GM23338 (cell line): Measurements from ENCODE around the gene SRCIN1. TPM values are rescaled to one million over a fixed set of nuclear protein-coding genes. Genes with fewer than 3 reads are reported as not detected.

ENCODE experiments used
- ATAC-seq: fragments of 200-7000 bp; cut with Tn5 transposase; 3 replicates; pipeline ENCODE4 v1.9.1; 2020
- DNase-seq: peaks from one replicate; pipeline ENCODE4 v3.0.0-alpha.2; 2015; ENCODE audit warnings: low spot score
- H2AFZ ChIP-seq: fragments of 200-600 bp; sonication (generic); 2 replicates; pipeline ENCODE4 v1.8.0; 2016; ENCODE audit warnings: antibody characterized with exemption, mild to moderate bottlenecking, moderate library complexity
- H3F3A ChIP-seq: fragments of 200-600 bp; sonication (generic); replicated peaks from 2 replicates; pipeline ENCODE4 v1.8.0; 2017; ENCODE audit warnings: antibody characterized with exemption, mixed run types, low read depth
- H3K27ac ChIP-seq: fragments of 200-600 bp; sonication (generic); 2 replicates; pipeline ENCODE4 v1.6.1; 2016; ENCODE audit warnings: low read depth
- H3K27me3 ChIP-seq: fragments of 200-600 bp; sonication (generic); 2 replicates; pipeline ENCODE4 v1.8.0; 2016; ENCODE audit warnings: mild to moderate bottlenecking, mixed run types, moderate library complexity; ENCODE audit not compliant: insufficient read depth
- H3K36me3 ChIP-seq: fragments of 200-600 bp; sonication (generic); 2 replicates; pipeline ENCODE4 v1.8.0; 2016; ENCODE audit warnings: mild to moderate bottlenecking; ENCODE audit not compliant: insufficient read depth
- H3K4me1 ChIP-seq: fragments of 200-600 bp; sonication (generic); 2 replicates; pipeline ENCODE4 v1.8.0; 2016; ENCODE audit warnings: mild to moderate bottlenecking, moderate library complexity; ENCODE audit not compliant: insufficient read depth
- H3K4me2 ChIP-seq: fragments of 200-600 bp; sonication (generic); 2 replicates; pipeline ENCODE4 v1.7.1; 2017; ENCODE audit warnings: mixed run types
- H3K4me3 ChIP-seq: fragments of 200-600 bp; sonication (generic); 2 replicates; pipeline ENCODE4 v1.6.1; 2016; ENCODE audit warnings: mixed run types
- H3K79me2 ChIP-seq: fragments of 200-600 bp; sonication (generic); replicated peaks from 2 replicates; pipeline ENCODE4 v1.8.0; 2017; ENCODE audit warnings: mild to moderate bottlenecking; ENCODE audit not compliant: insufficient read depth
- H3K9me2 ChIP-seq: fragments of 200-600 bp; sonication (generic); 2 replicates; pipeline ENCODE4 v1.8.0; 2017; ENCODE audit not compliant: insufficient read depth
- H4K20me1 ChIP-seq: fragments of 200-600 bp; sonication (generic); replicated peaks from 2 replicates; pipeline ENCODE4 v1.8.0; 2017; ENCODE audit warnings: mild to moderate bottlenecking; ENCODE audit not compliant: insufficient read depth
- H3K27ac Mint-ChIP-seq: 2 replicates; pipeline ENCODE4 v1.8.0; 2020; ENCODE audit warnings: inconsistent platforms, mild to moderate bottlenecking, moderate library complexity, mixed read lengths
- H3K27me3 Mint-ChIP-seq: 3 replicates; pipeline ENCODE4 v1.8.0; 2022; ENCODE audit warnings: low read depth, mild to moderate bottlenecking, moderate library complexity, mixed read lengths, inconsistent platforms; ENCODE audit not compliant: insufficient read depth, poor library complexity
- H3K36me3 Mint-ChIP-seq: 3 replicates; pipeline ENCODE4 v1.8.0; 2021; ENCODE audit warnings: low read depth, mild to moderate bottlenecking, inconsistent platforms, moderate library complexity, mixed read lengths
- H3K4me1 Mint-ChIP-seq: 3 replicates; pipeline ENCODE4 v1.8.0; 2020; ENCODE audit warnings: mild to moderate bottlenecking, inconsistent platforms, mixed read lengths
- H3K4me3 Mint-ChIP-seq: 3 replicates; pipeline ENCODE4 v1.8.0; 2021; ENCODE audit warnings: moderate library complexity, mild to moderate bottlenecking, inconsistent platforms, mixed read lengths
- H3K9me3 Mint-ChIP-seq: 3 replicates; pipeline ENCODE4 v1.8.0; 2020; ENCODE audit warnings: moderate library complexity, mild to moderate bottlenecking, inconsistent platforms, mixed read lengths
- CREB1 ChIP-seq: fragments of 250-450 bp; sonication (Bioruptor Pico); IDR thresholded peaks from 2 replicates; pipeline ENCODE4 v1.5.0; 2020; ENCODE audit warnings: low read depth, mild to moderate bottlenecking, moderate library complexity
- EZH2 ChIP-seq: fragments of 200-600 bp; sonication (generic); IDR thresholded peaks from one replicate; pipeline ENCODE4 v1.8.0; 2017; ENCODE audit warnings: antibody characterized with exemption, mild to moderate bottlenecking, low read depth; ENCODE audit not compliant: unreplicated experiment
- NANOG ChIP-seq: IDR thresholded peaks from 2 replicates; pipeline ENCODE4 v1.6.1; 2016; ENCODE audit warnings: antibody characterized with exemption, borderline replicate concordance
- POLR2AphosphoS5 ChIP-seq: IDR thresholded peaks from 2 replicates; pipeline ENCODE4 v1.6.1; 2016; ENCODE audit warnings: antibody characterized with exemption, low read depth
- STAT1 ChIP-seq: IDR thresholded peaks from one replicate; pipeline ENCODE4 v1.6.1; 2016; ENCODE audit warnings: antibody characterized with exemption; ENCODE audit not compliant: unreplicated experiment
- ZNF114 ChIP-seq: fragments of 250-450 bp; sonication (Bioruptor Pico); IDR thresholded peaks from 2 replicates; pipeline ENCODE4 v1.5.0; 2020; ENCODE audit warnings: mild to moderate bottlenecking, moderate library complexity
- ZNF331 ChIP-seq: fragments of 250-450 bp; sonication (Bioruptor Pico); IDR thresholded peaks from 2 replicates; pipeline ENCODE4 v1.5.0; 2020; ENCODE audit warnings: low read depth, mild to moderate bottlenecking, moderate library complexity
- polyA plus RNA-seq: library from polyadenylated mRNA; unstranded; fragments of >200 nt; fragmentation: Nextera tagmentation; extraction: Ambion mirVana; gene quantifications from 2 replicates; pipeline ENCODE4 v1.2.1, GENCODE V29; 2016
- total RNA-seq: library from RNA; depleted of rRNA; stranded (reverse); fragments of >200 nt; shearing (Covaris generic); gene quantifications from 2 replicates; pipeline ENCODE4 v1.2.3, GENCODE V29; 2014
- TF ChIP-seq, protein P1 (sequence below): fragments of 250-450 bp; sonication (Bioruptor Pico); IDR thresholded peaks from 2 replicates; pipeline ENCODE4 v1.5.0; 2020; ENCODE audit warnings: mild to moderate bottlenecking, moderate library complexity
- TF ChIP-seq, protein P2 (sequence below): IDR thresholded peaks from 2 replicates; pipeline ENCODE4 v1.6.1; 2016; ENCODE audit warnings: antibody characterized with exemption
- TF ChIP-seq, protein P3 (sequence below), 2 experiments: fragments of 200-600 bp in 1 of 2; sonication (generic) in 1 of 2; conservative IDR thresholded peaks; 2 replicates each; pipeline versions ENCODE4 v1.5.1 to v1.6.1; 2016 to 2017; ENCODE audit warnings: antibody characterized with exemption in 2 of 2, low read depth in 2 of 2, mild to moderate bottlenecking in 2 of 2, moderate library complexity in 1 of 2
- TF ChIP-seq, protein P4 (sequence below): IDR thresholded peaks from one replicate; pipeline ENCODE4 v1.6.1; 2018; ENCODE audit warnings: antibody characterized with exemption; ENCODE audit not compliant: unreplicated experiment

The SRCIN1 gene
- total and polyA plus RNA-seq, 2 experiments from 2014 or later: 0.87 to 2.2 TPM

DNA sequence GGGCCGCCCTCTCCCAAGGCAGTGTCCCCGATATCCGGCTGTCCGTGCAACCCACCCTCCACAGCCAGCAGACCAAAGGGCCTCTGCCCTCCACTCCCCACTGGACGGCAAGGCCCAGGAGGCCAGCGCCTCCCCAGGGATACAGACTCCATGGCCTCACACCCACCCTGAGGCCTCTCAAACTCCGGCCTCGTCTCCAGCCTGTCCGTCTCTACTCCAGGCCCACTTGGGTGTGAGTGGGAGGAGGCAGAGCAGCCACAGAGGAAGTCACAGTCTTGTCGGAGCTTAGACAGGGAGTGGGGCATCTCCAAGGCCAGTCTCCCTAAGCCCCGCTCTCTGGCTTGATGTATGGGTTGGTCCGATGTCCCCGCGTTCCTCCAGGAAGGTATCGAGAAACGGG lies 73.3 kb downstream of the SRCIN1 start:
- Histone ChIP-seq H3K27ac (no peak overlapping the region), H2AFZ (peak overlapping the region; percentile 52; the same call in 1 of the 2 replicates), H3K79me2 (no peaks in the 10 kb centered on the region), H3F3A (0 out of 2 replicates have a peak, but pooled peaks cover 7% of the 10 kb centered on the region), H3K27me3 (no peaks in the 10 kb centered on the region), H3K9me2 (no peaks in the 10 kb centered on the region), H3K4me1 (peaks cover 27% of the 10 kb centered on the region), H3K36me3 (no peaks in the 10 kb centered on the region), H3K4me3 (no peak overlapping the region), H3K4me2 (no peak overlapping the region), H4K20me1 (no peaks in the 10 kb centered on the region; the same call in 1 of the 2 replicates)
- no peaks in the 10 kb centered on the region; the same call in 2 of the 3 replicates for H3K9me3 Mint-ChIP-seq
- H3K27ac Mint-ChIP-seq: no peak overlapping the region
- peaks cover 44% of the 10 kb centered on the region for H3K27me3 Mint-ChIP-seq
- H3K4me1 Mint-ChIP-seq: peaks cover 46% of the 10 kb centered on the region
- TF ChIP-seq EZH2 (no peak), POLR2AphosphoS5 (no peak), STAT1 (no peak), NANOG (no peak), ZNF331 (CRISPR knock-in tag) (no peak), CREB1 (CRISPR knock-in tag) (no peak), ZNF114 (CRISPR knock-in tag) (no peak)
- TF ChIP-seq, protein P1, sequence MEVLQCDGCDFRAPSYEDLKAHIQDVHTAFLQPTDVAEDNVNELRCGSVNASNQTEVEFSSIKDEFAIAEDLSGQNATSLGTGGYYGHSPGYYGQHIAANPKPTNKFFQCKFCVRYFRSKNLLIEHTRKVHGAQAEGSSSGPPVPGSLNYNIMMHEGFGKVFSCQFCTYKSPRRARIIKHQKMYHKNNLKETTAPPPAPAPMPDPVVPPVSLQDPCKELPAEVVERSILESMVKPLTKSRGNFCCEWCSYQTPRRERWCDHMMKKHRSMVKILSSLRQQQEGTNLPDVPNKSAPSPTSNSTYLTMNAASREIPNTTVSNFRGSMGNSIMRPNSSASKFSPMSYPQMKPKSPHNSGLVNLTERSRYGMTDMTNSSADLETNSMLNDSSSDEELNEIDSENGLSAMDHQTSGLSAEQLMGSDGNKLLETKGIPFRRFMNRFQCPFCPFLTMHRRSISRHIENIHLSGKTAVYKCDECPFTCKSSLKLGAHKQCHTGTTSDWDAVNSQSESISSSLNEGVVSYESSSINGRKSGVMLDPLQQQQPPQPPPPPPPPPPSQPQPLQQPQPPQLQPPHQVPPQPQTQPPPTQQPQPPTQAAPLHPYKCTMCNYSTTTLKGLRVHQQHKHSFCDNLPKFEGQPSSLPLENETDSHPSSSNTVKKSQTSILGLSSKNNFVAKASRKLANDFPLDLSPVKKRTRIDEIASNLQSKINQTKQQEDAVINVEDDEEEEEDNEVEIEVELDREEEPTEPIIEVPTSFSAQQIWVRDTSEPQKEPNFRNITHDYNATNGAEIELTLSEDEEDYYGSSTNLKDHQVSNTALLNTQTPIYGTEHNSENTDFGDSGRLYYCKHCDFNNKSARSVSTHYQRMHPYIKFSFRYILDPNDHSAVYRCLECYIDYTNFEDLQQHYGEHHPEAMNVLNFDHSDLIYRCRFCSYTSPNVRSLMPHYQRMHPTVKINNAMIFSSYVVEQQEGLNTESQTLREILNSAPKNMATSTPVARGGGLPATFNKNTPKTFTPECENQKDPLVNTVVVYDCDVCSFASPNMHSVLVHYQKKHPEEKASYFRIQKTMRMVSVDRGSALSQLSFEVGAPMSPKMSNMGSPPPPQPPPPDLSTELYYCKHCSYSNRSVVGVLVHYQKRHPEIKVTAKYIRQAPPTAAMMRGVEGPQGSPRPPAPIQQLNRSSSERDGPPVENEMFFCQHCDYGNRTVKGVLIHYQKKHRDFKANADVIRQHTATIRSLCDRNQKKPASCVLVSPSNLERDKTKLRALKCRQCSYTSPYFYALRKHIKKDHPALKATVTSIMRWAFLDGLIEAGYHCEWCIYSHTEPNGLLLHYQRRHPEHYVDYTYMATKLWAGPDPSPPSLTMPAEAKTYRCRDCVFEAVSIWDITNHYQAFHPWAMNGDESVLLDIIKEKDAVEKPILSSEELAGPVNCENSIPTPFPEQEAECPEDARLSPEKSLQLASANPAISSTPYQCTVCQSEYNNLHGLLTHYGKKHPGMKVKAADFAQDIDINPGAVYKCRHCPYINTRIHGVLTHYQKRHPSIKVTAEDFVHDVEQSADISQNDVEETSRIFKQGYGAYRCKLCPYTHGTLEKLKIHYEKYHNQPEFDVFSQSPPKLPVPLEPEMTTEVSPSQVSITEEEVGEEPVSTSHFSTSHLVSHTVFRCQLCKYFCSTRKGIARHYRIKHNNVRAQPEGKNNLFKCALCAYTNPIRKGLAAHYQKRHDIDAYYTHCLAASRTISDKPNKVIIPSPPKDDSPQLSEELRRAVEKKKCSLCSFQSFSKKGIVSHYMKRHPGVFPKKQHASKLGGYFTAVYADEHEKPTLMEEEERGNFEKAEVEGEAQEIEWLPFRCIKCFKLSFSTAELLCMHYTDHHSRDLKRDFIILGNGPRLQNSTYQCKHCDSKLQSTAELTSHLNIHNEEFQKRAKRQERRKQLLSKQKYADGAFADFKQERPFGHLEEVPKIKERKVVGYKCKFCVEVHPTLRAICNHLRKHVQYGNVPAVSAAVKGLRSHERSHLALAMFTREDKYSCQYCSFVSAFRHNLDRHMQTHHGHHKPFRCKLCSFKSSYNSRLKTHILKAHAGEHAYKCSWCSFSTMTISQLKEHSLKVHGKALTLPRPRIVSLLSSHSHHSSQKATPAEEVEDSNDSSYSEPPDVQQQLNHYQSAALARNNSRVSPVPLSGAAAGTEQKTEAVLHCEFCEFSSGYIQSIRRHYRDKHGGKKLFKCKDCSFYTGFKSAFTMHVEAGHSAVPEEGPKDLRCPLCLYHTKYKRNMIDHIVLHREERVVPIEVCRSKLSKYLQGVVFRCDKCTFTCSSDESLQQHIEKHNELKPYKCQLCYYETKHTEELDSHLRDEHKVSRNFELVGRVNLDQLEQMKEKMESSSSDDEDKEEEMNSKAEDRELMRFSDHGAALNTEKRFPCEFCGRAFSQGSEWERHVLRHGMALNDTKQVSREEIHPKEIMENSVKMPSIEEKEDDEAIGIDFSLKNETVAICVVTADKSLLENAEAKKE (CRISPR knock-in tag): no peak
- TF ChIP-seq, protein P2, sequence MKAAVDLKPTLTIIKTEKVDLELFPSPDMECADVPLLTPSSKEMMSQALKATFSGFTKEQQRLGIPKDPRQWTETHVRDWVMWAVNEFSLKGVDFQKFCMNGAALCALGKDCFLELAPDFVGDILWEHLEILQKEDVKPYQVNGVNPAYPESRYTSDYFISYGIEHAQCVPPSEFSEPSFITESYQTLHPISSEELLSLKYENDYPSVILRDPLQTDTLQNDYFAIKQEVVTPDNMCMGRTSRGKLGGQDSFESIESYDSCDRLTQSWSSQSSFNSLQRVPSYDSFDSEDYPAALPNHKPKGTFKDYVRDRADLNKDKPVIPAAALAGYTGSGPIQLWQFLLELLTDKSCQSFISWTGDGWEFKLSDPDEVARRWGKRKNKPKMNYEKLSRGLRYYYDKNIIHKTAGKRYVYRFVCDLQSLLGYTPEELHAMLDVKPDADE: no peak
- TF ChIP-seq, protein P3, sequence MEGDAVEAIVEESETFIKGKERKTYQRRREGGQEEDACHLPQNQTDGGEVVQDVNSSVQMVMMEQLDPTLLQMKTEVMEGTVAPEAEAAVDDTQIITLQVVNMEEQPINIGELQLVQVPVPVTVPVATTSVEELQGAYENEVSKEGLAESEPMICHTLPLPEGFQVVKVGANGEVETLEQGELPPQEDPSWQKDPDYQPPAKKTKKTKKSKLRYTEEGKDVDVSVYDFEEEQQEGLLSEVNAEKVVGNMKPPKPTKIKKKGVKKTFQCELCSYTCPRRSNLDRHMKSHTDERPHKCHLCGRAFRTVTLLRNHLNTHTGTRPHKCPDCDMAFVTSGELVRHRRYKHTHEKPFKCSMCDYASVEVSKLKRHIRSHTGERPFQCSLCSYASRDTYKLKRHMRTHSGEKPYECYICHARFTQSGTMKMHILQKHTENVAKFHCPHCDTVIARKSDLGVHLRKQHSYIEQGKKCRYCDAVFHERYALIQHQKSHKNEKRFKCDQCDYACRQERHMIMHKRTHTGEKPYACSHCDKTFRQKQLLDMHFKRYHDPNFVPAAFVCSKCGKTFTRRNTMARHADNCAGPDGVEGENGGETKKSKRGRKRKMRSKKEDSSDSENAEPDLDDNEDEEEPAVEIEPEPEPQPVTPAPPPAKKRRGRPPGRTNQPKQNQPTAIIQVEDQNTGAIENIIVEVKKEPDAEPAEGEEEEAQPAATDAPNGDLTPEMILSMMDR (conservative IDR thresholded peaks at IDR 0.05; ENCODE audit: low read depth in 2 of 2): no peak
- TF ChIP-seq, protein P4, sequence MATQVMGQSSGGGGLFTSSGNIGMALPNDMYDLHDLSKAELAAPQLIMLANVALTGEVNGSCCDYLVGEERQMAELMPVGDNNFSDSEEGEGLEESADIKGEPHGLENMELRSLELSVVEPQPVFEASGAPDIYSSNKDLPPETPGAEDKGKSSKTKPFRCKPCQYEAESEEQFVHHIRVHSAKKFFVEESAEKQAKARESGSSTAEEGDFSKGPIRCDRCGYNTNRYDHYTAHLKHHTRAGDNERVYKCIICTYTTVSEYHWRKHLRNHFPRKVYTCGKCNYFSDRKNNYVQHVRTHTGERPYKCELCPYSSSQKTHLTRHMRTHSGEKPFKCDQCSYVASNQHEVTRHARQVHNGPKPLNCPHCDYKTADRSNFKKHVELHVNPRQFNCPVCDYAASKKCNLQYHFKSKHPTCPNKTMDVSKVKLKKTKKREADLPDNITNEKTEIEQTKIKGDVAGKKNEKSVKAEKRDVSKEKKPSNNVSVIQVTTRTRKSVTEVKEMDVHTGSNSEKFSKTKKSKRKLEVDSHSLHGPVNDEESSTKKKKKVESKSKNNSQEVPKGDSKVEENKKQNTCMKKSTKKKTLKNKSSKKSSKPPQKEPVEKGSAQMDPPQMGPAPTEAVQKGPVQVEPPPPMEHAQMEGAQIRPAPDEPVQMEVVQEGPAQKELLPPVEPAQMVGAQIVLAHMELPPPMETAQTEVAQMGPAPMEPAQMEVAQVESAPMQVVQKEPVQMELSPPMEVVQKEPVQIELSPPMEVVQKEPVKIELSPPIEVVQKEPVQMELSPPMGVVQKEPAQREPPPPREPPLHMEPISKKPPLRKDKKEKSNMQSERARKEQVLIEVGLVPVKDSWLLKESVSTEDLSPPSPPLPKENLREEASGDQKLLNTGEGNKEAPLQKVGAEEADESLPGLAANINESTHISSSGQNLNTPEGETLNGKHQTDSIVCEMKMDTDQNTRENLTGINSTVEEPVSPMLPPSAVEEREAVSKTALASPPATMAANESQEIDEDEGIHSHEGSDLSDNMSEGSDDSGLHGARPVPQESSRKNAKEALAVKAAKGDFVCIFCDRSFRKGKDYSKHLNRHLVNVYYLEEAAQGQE: no peak
- H3K36me3 Mint-ChIP-seq: no peaks in the 10 kb centered on the region
- peak overlapping the region; percentile 55; the same call in 1 of the 3 replicates for H3K4me3 Mint-ChIP-seq
- ATAC-seq (no peak; the same call in 2 of the 3 replicates), DNase-seq (no peak)
